Stimulated activated CD8-positive, alpha-beta memory T cell treated with anti-CD3 and anti-CD28 coated beads, Interleukin-7, amount 100 ng/mL, for 1 hour (primary cell): ENCODE data around the gene NTM.
"Not testable (repeated sequence)": the region's sequence is repeated elsewhere in the genome, so short reads cannot be mapped to it uniquely, and the experiment has no call there.

Experiments used
- DNase-seq, 2 donors: peaks; one replicate each; pipeline ENCODE4 v3.0.0-alpha.2; 2020; ENCODE audit warnings: low read depth in 2 of 2

The NTM gene

DNA sequence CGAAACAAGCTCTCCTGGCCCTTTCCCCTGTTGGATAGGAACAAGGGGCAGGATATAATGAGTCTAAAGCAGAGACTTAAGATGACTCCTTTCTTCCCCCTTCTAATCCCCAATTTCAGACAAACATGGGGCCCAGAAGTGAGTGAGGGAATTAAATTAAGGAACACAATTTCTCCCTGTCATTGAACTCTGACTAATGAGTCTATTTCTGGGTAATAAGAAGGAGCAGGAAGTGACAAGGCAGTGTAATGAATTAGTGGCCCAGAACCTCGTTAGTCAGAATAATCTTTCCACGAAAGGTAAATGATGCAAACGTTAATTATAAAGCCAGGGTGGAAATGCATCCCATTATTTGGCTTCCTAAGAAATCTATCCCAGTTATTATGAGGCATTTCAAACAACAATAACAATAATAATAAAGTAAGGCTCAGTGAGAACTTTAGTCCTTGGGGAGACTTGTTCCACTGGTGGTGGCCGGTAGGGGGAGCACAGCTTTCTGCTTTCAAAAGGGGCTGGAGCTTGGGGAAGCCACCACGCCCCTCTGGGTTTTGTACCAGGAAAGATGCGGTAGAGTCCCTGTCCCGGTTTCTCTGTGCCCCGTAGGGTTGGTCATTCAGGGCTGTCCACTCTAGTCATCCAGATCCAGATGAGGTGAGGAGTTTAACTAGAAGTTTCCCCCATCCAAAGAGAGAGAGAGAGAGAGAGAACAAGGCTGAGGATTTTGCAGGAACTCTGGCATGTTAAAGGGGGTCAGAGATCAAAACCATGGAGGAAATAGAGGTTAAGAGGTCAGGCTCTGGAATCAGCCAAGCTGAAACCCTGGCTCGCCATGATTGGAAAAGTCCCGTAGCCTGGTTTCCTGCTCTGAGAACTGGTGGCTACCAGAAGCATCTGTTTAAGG lies 298.3 kb downstream of the NTM start:
- no peak for DNase-seq

DNA sequence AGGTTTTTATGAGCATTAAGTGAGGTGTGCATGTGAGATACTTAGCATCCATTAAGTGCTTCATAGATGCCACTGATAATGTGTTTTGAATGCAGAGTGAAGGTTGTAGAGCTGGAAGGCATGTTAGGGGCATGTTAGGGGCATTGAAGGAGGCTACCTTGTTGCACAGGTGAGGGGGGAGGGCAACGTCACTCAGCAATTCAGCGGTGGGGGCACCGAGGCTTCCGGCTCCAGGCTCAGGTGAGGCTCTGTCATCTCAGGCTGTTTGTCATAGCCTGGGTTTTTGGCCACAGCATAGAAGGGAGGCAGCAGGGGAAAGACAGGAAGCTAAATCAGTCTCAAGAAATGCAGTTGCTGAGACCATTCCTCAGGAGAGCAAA lies 299.0 kb downstream of the NTM start:
- no peak for DNase-seq

DNA sequence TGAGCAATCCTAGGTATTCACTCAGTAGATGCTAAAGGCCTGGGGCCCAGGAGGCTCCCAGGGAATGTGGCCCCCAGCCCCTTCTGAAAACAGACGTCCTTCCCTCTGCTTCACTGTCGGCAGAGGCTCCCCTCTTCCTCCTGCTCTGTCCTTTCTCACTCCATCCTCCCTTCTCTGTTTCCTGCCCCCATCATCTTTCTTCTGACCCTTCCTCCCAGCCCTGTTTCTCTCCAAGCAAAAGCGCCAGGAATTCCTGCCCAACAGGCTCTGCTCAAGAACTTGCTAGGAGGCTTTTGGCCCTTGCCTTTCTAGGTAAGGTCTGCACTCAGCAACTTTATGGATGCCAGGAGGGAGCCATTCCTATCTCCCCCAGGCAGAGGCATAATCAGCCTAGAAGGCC lies 300.5 kb downstream of the NTM start:
- DNase-seq, result no peak

- DNase-seq, result no peak
Measured at GRCh38 chr11:131671320-131671719, 300.9 kb downstream of the NTM start.

DNA sequence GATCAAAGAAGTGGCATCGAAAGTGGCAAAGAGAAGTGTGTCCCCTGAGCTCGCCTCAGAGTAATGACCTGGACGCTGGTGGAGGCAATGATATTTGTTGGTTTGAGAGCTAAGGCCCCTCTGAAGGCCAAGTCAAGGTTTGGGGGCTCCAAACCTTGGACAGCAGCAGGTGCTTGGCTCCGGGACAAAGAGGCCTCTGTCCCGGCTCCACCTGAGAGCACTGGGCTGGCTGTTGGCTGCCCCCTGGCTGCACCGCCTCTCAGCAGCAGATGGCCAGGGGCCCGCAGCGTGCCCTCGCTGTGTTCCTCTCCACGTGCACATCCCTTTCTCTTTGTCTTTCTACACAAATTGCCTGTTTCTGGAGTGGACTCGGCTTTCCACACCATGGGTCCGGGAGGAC lies 301.3 kb downstream of the NTM start:
- no peak for DNase-seq

- DNase-seq, result no peak
Measured at GRCh38 chr11:131672191-131672590, 301.8 kb downstream of the NTM start.

DNA sequence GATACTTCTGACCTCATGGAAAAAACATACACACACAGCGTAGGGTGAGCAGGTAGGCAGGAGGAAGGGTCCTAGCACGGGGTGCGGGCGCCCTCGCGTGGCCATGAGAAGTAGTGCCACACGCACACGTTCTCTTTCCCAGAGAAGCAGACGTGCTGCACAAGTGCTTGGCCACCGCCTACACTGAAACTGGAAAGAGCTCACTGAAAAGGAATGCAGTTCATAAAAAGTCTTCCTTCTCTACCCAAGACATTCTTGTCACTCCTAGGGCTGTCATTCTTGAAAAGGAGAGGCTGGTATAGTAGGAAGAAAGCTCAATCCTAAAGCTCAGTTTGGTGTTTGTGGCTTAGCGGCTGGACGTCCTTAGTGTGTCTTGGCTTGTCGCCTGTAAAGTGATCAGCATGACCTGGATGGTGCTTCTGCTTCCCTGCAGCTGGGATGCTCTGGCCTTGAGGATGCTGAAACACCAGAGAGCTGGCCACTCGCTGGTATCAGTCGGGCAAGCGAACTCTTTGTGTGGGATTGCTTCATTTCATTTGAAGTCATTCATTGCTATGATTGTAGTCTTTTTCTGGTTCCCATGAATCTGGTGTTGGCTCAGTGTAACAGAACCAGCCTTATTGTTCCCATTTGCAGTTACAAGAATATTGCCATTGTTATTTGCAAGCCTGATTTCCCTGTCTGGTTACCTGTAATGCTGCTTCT lies 303.8 kb downstream of the NTM start:
- no peak for DNase-seq

DNA sequence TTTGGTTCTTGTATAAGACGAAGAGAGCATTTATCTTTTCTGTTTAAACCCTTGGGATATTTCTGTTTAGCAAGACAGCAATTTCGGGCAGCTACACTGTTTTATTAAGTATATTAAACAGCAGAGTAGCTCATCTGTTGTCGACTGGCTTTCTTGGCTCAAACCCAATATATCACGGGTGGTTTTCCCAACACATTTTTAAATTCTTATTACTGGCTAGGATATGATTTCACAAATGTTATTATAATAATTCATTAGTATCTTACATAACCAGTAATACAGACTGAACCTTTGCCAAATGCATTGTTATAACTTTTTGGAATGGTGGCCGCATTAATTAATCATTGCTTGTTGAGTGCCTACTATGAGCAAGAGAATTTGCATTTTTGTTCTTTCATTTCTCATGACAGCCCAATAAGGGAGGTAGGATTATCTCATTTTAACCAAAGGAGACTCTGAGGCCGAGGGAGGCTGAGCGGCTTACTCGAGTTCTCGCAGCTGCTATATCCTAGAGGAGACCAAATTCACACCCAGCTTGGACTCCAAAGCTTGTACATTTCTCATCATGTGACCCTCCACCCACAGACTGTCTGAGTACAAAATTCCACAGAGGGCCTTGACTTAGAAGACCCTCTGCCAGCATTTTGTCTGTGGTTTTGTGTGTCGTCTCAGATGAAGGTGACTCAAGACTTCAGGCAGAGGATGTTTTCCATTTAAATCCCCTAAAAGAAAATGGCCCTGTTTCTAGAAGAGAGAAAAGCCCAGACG lies 304.9 kb downstream of the NTM start:
- DNase-seq, result no peak

- no peak for DNase-seq
Measured at GRCh38 chr11:131677828-131678470, 307.5 kb downstream of the NTM start.

GRCh38 chr11:131678658-131679340 lies 308.4 kb downstream of the NTM start:
- no peak for DNase-seq

GRCh38 chr11:131680448-131680847 lies 310.0 kb downstream of the NTM start:
- not testable (repeated sequence) for DNase-seq

DNA sequence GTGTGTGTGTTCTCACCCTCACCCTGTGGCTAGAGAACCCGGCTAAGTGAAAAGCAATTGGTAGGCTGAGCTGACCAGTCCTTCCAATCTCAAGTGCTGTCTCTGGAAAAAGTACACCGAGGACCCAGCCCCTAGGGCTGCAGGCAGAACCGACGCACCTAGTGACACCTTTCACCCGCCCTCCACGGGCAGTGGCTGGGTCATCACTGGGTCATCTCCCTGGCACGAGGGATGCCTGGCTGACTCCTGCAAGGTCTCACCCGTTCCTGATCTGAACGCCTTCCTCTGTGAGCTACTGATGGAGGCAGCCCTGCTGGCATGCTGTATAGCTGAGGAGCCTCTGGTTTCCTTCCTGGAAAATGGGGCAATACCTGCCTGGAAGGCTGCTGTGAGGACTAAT lies 311.5 kb downstream of the NTM start:
- DNase-seq, result no peak

- DNase-seq, result no peak
Measured at GRCh38 chr11:131682373-131683015, 312.1 kb downstream of the NTM start.

DNA sequence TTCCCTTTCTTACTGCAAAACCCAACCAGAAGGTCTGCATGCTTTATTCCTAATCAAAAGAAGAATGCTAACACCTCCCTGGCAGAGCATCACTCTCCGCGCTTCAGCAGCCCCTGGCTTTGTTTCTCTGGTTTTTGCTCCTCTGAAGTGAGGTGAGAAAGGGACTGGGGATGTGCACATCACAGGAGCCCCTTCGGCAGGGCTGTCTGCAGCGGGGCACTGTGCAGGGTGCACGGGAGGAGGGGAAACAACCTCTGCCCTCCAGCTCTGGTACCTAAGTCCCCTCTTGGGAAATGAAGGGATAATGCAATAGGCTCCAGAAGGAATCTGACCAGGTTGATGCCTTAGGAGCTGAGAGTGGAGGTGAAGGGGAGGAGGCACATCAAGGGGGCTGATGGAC lies 312.7 kb downstream of the NTM start:
- no peak for DNase-seq

DNA sequence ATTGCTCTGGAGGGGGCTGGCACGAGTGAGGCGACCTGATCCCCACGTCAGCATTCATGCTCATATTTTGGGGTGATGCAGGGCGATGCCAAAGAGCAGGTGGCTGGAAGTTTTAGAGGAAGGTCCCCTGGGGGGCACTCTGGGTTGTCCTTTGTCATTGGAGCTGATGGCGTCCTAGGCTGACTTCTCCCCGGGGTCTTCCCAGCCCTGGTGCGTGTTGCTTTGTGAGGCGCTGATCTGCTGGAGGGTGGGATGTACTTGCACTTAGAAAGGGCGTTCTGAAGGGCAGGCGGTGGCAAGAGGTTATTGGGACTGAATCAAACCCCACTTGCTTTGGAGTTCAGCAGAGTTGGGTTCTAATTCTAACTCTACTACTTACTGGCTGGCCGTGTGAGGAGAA lies 313.3 kb downstream of the NTM start:
- no peak for DNase-seq

DNA sequence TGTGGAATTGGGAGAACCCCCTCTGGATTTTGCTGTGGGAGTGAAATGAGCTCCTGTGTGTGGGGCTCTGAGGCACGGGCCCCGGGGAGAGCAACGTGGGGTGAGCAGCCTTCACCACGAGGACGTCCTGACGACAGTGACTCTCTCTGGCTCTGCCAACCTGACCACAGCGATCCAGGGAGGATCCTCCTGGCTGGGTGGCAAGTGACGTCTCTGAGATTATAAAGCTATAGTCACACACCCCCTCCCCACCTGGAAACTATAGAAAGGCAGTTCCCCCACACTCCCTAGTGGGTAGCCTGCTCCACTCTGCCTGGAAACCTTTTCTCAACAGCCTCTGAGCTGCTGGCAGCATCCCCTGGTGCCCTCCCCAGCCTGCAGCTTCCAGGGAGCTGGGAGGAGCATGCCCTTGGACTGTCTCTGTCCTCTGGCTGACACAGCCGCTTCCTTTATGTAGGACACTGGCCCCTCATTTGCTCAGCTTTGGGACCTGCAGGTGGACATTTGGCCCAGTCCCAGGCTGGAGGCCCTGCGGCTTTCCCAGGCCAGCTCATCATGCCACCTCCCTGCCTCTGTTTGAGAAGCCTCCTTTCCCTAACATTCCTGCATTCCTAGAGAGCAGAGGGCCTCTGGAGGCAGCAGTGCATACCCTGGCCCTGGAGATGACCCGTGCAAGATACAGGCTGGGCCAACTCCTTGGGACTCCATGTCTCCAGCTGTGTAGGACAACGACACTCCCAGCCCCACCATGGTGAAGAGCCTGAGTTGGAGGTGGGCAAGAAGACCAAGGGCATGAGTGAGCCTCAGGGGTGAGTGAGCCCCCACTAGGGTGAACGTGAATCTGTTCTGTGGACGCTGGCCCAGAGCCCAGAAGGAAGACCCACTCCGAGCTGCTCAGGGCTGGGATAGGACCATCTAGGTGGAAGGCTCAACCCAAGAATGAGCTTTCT lies 314.0 kb downstream of the NTM start:
- no peak for DNase-seq

- no peak for DNase-seq
Measured at GRCh38 chr11:131685206-131685605, 314.8 kb downstream of the NTM start.

- DNase-seq, result no peak
Measured at GRCh38 chr11:131685906-131686305, 315.5 kb downstream of the NTM start.

- DNase-seq, result no peak
Measured at GRCh38 chr11:131686836-131687235, 316.4 kb downstream of the NTM start.
